ENCODE data around the gene CD200.
"Not testable (repeated sequence)": the region's sequence is repeated elsewhere in the genome, so short reads cannot be mapped to it uniquely, and the experiment has no call there.

CD200 gene

GRCh38 chr3:112401617-112402016, 68.7 kb downstream of the CD200 start:
- ChIA-PET POLR2A (ENCODE audit: low non-redundant PET) (no interaction called here), CTCF (no interaction called here)
- TF ChIP-seq CTCF (conservative IDR thresholded peaks at IDR 0.05; ENCODE audit: low read depth), result no peak
- no peak for DNase-seq (ENCODE audit: low spot score)
- H3K27ac ChIP-seq, result no peak overlapping the region

- ChIA-PET POLR2A (ENCODE audit: low non-redundant PET) (no interaction called here), CTCF (no interaction called here)
- no peak for DNase-seq (ENCODE audit: low spot score)
Observed at GRCh38 chr3:112403103-112403502, 70.1 kb downstream of the CD200 start.

GRCh38 chr3:112404924-112405549, 72.1 kb downstream of the CD200 start:
- H3K27ac ChIP-seq; POLR2A ChIA-PET (ENCODE audit: low non-redundant PET); CTCF ChIA-PET; DNase-seq (ENCODE audit: low spot score): not testable (repeated sequence)

More at GRCh38 chr3:112403103-112403502, 70.1 kb downstream of the CD200 start:
- no peak for TF ChIP-seq CTCF (conservative IDR thresholded peaks at IDR 0.05; ENCODE audit: low read depth)
- H3K27ac ChIP-seq, result no peak overlapping the region

GRCh38 chr3:112405845-112406244, 72.9 kb downstream of the CD200 start:
- no peak for DNase-seq (ENCODE audit: low spot score)
- CTCF ChIA-PET, result interaction anchor here (0.6 kb wide), 1 partner anchor 12 kb away, joined by 3 read pairs; no protein-coding TSS in a partner anchor
- POLR2A ChIA-PET (ENCODE audit: low non-redundant PET), result no interaction called here
- TF ChIP-seq CTCF (conservative IDR thresholded peaks at IDR 0.05; ENCODE audit: low read depth), result no peak
- H3K27ac ChIP-seq, result no peak overlapping the region

GRCh38 chr3:112407214-112407887, 74.4 kb downstream of the CD200 start:
- ChIA-PET POLR2A (ENCODE audit: low non-redundant PET) (no interaction called here), CTCF (no interaction called here)
- DNase-seq (ENCODE audit: low spot score), result no peak
- no peak for TF ChIP-seq CTCF (conservative IDR thresholded peaks at IDR 0.05; ENCODE audit: low read depth)
- no peak overlapping the region for H3K27ac ChIP-seq

- H3K27ac ChIP-seq, result no peak overlapping the region
- TF ChIP-seq CTCF (conservative IDR thresholded peaks at IDR 0.05; ENCODE audit: low read depth), result no peak
- DNase-seq (ENCODE audit: low spot score), result no peak
- POLR2A ChIA-PET (ENCODE audit: low non-redundant PET), result no interaction called here
- CTCF ChIA-PET, result no interaction called here
Observed at GRCh38 chr3:112407888-112408702, 75.1 kb downstream of the CD200 start.

GRCh38 chr3:112409041-112409440, 76.1 kb downstream of the CD200 start:
- CTCF ChIA-PET, result no interaction called here
- no peak for DNase-seq (ENCODE audit: low spot score)
- TF ChIP-seq CTCF (conservative IDR thresholded peaks at IDR 0.05; ENCODE audit: low read depth), result no peak
- POLR2A ChIA-PET (ENCODE audit: low non-redundant PET), result no interaction called here
- H3K27ac ChIP-seq, result no peak overlapping the region

Measured in RWPE1 (cell line).